KOPT-K1 (cell line): ENCODE data around the gene STK32C.
"Not testable (repeated sequence)": the region's sequence is repeated elsewhere in the genome, so short reads cannot be mapped to it uniquely, and the experiment has no call there.

Experiments
- H3K27ac ChIP-seq: fragments of 200-600 bp; sonication (generic); 2 replicates; pipeline ENCODE4 v1.5.1; 2016; ENCODE audit warnings: antibody characterized with exemption, mild to moderate bottlenecking, low read depth, low read length; ENCODE audit not compliant: poor library complexity, severe bottlenecking
- H3K36me3 ChIP-seq: fragments of 200-600 bp; sonication (generic); 2 replicates; pipeline ENCODE4 v1.5.1; 2017; ENCODE audit warnings: antibody characterized with exemption, mild to moderate bottlenecking, low read length, moderate library complexity; ENCODE audit not compliant: insufficient read depth
- H3K9me3 ChIP-seq: fragments of 200-600 bp; sonication (generic); 2 replicates; pipeline ENCODE4 v1.5.1; 2017; ENCODE audit warnings: antibody characterized with exemption, low read length, mild to moderate bottlenecking; ENCODE audit not compliant: insufficient read depth, poor library complexity, severe bottlenecking

Gene STK32C

DNA sequence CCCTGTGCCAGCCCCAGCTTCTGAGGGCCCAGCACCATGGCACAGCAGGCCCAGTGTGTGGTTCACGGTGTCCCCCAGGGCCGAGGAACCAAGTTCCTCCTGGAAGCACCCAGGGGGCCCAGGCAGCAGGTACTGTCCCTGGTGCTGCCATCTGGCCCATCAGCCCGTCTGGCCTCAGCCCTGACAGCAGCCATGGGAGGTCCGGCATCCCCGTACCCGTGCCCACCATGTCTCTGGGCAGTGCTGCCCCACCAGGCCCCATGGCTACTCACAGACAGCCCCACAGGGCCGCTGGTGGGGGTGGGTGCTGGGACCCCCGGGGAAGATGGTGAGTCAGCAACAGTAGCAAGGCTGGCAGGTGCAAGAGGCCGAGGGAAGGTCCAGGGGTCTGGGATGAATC is 32.8 kb downstream of the STK32C start:
- Histone ChIP-seq H3K36me3 (no peaks in the 10 kb centered on the region), H3K27ac (no peak overlapping the region), H3K9me3 (no peaks in the 10 kb centered on the region)

DNA sequence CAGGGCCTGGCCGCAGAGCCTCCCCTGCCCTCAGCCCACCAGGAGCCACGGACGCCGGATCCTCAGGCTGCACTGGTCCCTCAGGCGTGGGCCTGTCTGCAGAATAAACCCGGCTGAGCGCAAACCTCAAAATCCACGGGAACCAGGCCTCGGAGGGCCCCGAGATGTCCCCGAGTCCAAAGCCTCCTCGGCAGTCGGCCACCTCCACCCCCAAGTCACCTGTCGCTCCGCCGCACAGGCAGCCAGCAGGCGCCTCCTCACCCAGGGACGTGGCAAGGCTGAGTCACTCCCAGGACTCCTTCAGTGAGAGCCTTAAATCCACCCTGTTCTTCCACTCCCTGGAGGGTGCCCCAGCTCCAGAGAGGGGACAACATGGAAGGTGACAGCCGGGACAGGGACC is 33.2 kb downstream of the STK32C start:
- Histone ChIP-seq H3K36me3 (no peaks in the 10 kb centered on the region), H3K27ac (no peak overlapping the region), H3K9me3 (no peaks in the 10 kb centered on the region)

DNA sequence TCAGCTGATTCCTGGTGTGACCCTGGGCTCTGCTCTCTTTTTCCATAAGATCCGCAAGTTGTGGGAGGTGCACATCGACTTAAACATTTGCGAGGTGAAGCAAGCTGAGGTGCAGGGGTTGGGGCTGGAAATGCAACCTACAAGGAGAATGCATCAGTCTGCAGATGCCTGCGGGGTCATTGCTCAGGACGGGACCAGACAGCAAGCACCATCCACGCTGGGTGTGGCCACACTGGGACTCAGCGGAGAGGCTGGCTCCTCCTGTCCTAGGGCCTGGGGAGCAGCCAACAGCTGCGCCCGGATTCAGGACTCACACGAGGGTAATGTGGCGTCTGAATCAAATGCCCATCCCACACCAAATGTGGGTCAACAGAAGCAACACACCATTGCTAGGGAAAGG is 33.8 kb downstream of the STK32C start:
- Histone ChIP-seq H3K36me3 (no peaks in the 10 kb centered on the region), H3K27ac (no peak overlapping the region), H3K9me3 (peaks cover 1% of the 10 kb centered on the region)

DNA sequence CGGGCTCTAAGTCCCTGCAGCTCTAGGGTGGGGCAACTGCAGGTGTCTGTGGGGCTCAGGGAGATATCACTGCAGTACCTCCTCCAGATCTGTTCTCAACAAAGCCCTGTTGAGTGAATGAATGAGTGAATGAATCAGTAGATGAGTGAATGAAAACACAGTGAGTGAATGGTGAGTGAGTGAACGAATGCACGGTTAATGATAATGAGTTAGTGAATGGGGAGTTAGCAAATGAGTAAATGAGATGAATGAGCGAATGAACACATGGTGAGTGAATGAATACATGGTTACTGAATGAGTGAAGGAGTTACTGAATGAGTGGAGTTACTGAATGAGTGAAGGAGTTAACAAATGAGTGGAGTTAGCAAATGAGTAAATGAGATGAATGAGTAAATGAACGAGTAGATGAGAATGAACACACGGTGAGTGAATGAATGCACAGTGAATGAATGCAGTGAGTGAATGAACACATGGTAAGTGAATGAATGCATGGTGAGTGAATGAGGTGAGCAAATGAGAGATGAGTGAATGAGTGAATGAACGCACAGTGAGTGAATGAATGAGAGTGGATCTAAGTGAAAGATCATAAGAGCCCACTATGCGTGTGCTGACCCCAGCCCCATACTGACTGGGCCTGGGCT is 34.3 kb downstream of the STK32C start:
- no peak overlapping the region for H3K27ac ChIP-seq
- H3K9me3 ChIP-seq: peaks cover 6% of the 10 kb centered on the region
- H3K36me3 ChIP-seq: no peaks in the 10 kb centered on the region

DNA sequence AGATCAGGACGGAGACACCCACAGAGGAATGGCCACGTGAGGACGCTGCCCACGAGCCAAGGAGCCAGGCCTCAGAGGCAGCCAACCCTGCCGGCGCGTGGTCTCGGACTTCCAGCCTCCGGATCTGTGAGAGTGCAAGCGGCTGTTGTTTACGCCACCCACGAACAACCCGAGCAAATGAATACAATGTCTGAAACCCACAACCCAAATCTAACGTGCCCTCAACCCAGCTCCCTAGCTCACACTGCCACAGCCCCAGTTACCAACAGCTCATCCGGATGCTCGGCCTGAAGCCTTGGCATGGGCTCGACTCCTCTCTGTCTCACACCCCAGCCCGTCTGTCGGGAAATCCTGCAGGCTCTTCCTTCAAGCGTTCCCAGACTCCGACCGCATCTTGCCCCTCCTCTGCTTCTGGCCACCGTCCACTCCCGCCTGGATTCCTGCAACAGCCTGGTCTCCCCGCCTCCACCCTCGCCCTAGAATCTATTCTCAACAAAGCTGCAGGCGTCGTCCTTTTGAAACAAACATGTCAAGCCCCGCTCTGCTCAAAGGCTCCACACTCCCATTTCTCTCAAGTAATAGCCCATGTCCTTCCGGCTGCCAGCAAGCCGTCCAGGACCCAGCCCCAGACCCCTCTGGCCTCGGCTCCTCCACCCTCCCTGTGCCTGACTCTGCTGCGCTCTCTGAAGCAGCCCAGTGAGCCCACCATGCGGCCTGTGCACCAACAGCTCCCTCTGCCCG is 35.3 kb downstream of the STK32C start:
- no peak overlapping the region for H3K27ac ChIP-seq
- H3K36me3 ChIP-seq: no peaks in the 10 kb centered on the region
- H3K9me3 ChIP-seq: peaks cover 17% of the 10 kb centered on the region

DNA sequence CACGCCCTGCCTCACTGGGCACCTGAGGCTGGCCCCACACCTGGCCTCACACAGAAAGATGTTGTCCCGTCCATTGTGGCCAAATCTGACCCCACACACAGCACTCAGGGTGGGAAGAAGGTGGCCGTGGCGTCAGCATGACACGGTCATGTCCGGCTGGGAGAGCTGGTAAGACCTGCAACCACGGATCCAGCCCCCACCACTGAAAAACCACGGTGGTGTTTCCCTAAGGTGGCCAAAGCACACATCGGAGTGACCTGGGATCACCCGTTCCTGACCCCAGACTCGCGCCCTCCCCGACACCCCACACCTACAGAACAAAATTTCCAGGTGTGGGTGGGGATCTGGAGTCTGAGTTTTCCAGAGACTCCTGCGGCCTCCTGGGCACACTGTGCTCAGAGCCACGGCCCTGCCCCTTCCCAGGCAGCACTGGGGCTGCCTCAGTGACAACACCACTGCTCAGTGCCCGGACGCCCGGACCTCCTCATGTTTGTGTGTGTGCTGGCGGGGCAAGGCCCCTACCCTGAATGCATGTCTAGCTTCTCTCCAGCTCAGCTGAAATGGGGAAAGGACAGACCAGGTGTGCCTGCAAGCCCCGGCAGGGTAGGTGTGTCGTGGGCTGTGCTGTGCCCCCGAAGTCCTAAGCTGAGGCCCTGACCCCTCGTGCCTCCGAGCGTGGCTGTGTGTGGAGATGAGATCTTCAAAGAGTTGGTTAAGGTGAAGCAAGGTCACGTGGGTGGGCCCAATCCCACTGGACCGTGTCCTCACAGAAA is 36.1 kb downstream of the STK32C start:
- Histone ChIP-seq H3K27ac (no peak overlapping the region), H3K9me3 (peaks cover 17% of the 10 kb centered on the region), H3K36me3 (no peaks in the 10 kb centered on the region)

DNA sequence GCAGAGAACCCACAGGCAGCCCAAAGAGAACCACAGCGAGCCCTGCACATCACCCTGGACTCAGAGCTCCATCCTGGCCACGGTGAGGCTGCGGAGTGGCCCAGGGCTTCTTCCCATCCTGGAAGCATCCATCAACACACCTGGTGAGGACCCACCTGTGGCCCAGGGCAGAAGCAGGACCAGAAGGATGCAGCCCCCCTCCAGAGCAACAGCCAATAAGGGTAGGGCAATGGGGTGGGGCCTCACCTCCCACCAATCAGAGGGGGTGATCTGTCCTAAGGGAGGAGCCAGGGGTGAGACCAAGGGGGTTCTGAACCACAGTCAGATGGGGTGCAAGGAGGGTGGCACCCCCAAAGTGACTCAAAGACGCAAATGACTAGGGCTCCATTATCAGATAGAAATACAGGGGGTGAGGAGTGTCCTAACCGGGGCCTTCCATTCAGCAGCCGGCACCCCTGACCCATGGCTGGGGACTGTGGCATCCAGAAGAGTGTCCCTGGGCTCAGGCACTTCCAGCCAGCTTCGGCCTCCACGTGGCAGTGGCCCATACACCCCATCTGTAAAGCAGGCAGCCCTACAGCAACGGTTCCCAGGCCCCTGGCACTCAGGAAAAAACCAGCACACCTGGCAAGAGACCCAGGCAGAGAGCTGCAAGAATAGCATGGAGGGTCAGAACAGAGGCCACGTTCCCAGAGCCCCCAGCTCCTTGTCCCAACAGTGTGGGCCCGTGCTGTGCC is 36.9 kb downstream of the STK32C start:
- no peaks in the 10 kb centered on the region for H3K36me3 ChIP-seq
- H3K9me3 ChIP-seq: peaks cover 17% of the 10 kb centered on the region
- H3K27ac ChIP-seq: no peak overlapping the region

DNA sequence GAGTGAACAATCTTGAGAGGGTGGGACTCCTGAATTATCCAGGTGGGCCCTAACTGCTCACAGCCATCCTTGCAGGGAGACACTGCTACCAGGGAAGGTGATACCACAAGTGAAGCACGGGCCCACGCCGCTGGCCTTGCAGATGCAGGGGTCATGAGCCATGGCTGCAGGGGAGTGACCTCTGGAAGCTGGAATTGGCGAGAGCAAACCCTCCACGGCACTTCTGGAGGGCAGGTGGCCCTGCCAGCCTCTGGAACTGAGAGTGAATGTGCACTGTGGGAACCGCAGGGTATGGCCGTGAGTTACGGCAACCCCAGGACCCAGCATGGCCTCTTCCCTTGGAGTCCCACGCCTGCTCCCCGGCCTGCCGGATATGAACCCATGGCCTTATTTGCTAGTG is 37.5 kb downstream of the STK32C start:
- Histone ChIP-seq H3K9me3 (peaks cover 17% of the 10 kb centered on the region), H3K36me3 (no peaks in the 10 kb centered on the region), H3K27ac (no peak overlapping the region)

DNA sequence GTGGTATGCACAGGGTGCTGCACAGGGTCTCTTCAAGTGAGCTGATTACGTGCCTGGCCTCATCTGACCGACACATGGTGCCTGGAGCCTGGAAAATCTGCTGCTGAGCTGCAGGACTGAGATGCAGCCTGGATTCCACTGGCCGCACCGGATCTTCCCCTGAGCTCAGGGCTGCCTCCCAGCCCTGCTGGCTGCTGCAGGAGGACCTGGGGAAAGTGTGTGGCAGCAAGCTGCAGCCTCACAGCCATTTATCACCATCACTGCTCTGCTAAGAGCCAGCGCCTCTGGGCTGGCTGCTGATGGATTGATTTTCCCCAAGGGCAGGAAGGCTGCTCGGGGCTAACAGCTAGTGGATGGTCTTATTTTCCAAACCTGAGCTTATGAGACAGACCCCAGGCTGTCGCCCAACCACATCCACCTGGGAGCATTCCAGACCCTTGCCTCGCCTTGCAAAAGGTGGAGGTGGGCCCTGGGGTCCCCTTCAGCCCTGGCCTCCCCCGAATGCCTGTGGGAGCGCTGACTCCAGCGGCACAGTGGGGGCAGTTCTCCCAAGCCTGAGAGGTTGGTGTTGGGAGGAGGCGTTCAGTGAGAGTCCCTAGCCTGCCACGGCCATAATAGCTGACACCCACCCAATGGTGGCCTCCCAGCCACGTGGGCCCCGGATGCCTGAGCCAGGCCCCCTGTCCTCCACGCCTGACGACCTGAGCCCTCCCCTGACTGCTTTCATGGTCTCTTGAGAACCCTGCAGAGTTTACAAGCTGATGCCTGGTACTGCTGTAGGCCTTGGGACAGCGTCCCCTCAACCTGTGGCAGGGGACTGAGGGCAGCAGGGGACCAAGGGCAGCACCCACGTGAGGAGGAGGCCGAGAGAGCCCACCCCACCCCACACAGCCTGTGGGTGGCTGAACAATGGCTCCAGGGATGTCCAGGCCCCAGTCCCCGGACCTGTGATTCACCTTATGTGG is 38.2 kb downstream of the STK32C start:
- no peak overlapping the region for H3K27ac ChIP-seq
- H3K36me3 ChIP-seq: no peaks in the 10 kb centered on the region
- peaks cover 17% of the 10 kb centered on the region for H3K9me3 ChIP-seq

DNA sequence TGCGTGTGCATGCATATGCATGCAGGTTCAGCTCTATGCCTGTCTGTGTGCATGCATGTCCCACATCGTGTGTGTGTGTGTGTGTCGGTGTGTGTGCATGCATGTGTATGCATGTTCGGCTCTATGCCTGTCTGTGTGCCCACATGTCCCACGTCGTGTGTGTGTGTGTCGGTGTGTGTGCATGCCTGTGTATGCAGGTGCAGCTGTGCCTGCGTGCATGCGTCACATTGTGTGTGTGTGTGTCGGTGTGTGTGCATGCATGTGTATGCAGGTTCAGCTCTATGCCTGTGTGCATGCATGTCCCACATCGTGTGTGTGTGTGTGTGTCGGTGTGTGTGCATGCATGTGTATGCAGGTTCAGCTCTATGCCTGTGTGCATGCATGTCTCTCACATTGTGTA is 39.8 kb downstream of the STK32C start:
- H3K27ac ChIP-seq, H3K36me3 ChIP-seq: not testable (repeated sequence)
- peaks cover 17% of the 10 kb centered on the region for H3K9me3 ChIP-seq

DNA sequence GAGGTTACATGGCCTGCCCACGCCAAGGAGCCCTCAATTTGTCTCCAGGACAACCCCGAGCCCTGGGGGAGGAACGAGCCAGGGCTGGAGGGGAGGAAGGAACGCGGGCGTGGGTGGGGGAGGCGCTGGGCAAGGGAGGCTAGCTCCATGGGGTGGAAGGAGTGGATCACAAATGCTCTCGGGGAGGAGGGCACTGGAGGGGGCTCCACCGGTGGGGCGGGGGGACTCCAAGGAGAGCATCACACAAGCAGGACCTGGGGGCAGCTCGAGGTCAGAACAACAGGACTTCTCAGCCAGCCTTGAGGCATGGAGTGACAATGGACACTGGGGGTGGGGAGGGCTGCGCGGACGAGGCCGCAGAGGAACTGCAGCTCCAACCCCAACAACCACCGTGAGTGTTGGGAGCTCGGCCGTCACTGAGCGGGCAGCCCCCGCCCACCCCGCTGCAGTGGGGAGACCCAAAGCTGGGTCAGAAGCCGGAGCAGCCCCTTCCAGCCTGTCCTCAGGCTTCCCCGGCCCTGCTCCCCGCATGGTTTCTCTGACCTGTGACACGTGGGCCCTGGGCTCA is 41.1 kb downstream of the STK32C start:
- H3K27ac ChIP-seq: no peak overlapping the region
- H3K9me3 ChIP-seq: peaks cover 17% of the 10 kb centered on the region
- H3K36me3 ChIP-seq: no peaks in the 10 kb centered on the region

DNA sequence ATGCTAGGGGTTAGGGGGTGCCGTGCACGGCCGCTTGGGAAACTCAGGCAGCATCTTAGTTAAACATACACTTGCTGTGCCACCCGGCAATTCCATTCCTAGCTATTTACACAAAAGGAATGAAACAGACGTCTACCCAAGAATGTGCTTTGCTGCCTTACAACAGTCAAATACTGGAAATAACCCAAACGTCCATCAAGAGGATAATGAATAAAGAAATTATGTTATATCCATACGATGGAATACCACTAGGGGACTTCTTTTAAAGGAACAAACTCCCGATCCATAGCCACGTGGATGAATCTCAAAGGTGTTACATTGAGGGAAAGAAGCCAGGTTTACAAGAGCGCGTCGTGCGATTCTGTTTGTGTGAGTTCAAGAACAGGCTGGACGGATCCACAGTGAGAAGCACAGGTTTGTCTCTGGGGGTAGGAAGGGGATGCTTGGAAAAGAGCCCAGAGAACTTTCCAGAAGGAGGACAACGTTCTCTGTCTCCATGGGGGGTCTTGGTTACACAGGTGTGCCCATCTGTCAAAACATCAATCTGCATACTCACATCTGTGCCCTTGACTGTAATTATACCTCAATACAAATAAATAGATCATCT is 41.8 kb downstream of the STK32C start:
- Histone ChIP-seq H3K36me3 (no peaks in the 10 kb centered on the region), H3K9me3 (peaks cover 17% of the 10 kb centered on the region), H3K27ac (no peak overlapping the region)

DNA sequence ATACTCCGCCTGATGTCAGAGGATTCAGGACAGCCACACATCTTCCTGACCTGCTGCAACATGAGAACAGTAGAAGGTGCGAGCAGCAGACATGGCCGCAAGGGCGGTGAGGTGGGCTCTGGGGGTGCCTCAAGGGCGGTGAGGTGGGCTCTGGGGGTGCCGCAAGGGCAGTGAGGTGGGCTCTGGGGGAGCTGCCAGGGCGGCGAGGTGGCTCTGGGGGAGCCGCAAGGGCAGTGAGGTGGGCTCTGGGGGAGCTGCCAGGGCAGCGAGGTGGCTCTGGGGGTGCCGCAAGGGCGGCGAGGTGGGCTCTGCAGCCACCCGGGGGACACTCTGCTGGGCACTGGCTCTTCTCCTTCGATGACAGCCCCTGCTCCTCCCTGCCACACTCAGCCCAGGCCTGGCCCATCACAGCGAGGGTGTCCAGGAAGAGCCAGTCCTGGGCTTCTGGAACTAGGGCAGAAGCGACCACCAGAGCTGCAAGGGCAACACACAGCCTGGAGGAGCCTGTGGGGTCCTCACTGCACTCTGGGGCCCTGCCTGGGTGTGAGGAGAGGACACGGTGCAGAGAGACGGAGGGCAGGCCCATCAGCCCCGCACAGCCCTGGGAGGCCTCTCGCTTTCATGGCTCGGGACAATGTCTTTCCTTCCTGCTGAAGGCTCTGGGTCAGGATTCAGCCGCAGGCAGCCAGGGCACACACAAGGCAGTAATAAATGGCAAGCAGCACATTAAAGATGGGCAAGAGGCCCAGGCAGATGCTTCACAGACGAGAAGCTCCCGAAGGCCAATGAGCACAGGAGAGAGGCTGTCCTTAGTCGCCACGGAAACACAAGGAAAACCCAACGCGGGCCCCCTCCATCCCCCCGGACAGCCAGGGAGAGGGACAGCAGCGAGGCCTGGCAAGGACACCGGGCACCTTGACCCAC is 42.5 kb downstream of the STK32C start:
- Histone ChIP-seq H3K9me3 (peaks cover 17% of the 10 kb centered on the region), H3K27ac (no peak overlapping the region), H3K36me3 (no peaks in the 10 kb centered on the region)
